HuH-7 (cell line): ENCODE data around the gene ARAP1.

Experiments used
- DNase-seq: peaks from one replicate; pipeline ENCODE4 v3.0.0; 2011; ENCODE audit warnings: low spot score

ARAP1 gene

DNA sequence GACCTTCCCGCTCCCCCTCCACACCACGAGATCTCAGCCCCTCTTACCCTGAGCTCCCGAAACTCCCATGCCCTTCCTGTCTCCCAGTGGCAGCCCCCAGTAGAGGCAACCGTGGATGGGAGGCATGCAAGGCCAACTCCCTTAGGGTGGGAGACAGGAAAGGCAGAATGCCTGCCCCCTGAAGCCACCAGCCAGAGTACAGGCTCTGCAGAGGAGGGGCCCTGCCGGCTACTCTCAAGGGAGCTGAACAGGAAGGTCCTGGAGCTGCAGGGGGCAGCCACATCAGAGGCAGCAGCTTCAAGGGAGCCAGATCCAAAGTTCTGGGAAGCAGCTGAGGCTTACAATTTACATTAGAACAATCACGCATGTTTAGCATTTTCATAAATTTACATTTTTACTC is 116.3 kb downstream of the ARAP1 start:
- no peak for DNase-seq

GRCh38 chr11:72635309-72635915 is 116.8 kb downstream of the ARAP1 start:
- no peak for DNase-seq
